Vagina (tissue), 2 donors: ENCODE data around the gene POLR3E. TPM values are rescaled to one million over a fixed set of nuclear protein-coding genes. Genes with fewer than 3 reads are reported as not detected.

Experiments used
- DNase-seq, 2 donors: peaks; one replicate each; pipeline ENCODE4 v3.0.0-alpha.2; 2017; ENCODE audit errors: extremely low spot score in 2 of 2
- H3K27ac ChIP-seq: fragments of 200-600 bp; sonication (generic); one replicate; pipeline ENCODE4 v1.5.1; 2019
- H3K27me3 ChIP-seq: fragments of 200-600 bp; sonication (generic); one replicate; pipeline ENCODE4 v1.5.1; 2019
- H3K36me3 ChIP-seq, 2 donors: fragments of 200-600 bp; sonication (generic); one replicate each; pipeline ENCODE4 v1.5.1; 2017 to 2019
- H3K4me1 ChIP-seq: fragments of 200-600 bp; sonication (generic); one replicate; pipeline ENCODE4 v1.5.1; 2019
- H3K4me3 ChIP-seq, 2 donors: fragments of 200-600 bp; sonication (generic); 1 replicate in 1 of 2; 2 replicates in 1 of 2; pipeline ENCODE4 v1.5.1; 2016 to 2019
- H3K9me3 ChIP-seq: fragments of 200-600 bp; sonication (generic); one replicate; pipeline ENCODE4 v1.5.1; 2019
- POLR2A ChIP-seq, 2 donors: fragments of 450-650 bp; IDR thresholded peaks; one replicate each; pipeline ENCODE4 v1.6.1; 2017; ENCODE audit warnings: antibody characterized with exemption in 2 of 2, mild to moderate bottlenecking in 2 of 2, moderate library complexity in 2 of 2
- POLR2AphosphoS5 ChIP-seq, 2 donors: sonication (generic); formaldehyde crosslinking; IDR thresholded peaks; one replicate each; pipeline ENCODE4 v1.9.0; 2017; ENCODE audit warnings: antibody characterized with exemption in 2 of 2, mild to moderate bottlenecking in 2 of 2, low read depth in 1 of 2; ENCODE audit not compliant: insufficient read depth in 1 of 2
- intact Hi-C: fragments of 100-400 bp; cut with DNase I; formaldehyde crosslinking; loops from one replicate; pipeline ENCODE4 v1.15.1; 2023
- total RNA-seq: library from RNA; depleted of rRNA; stranded (reverse); fragments of >200 nt; gene quantifications from one replicate; pipeline ENCODE4 v1.2.3, GENCODE V29; 2016
- TF ChIP-seq, protein P1 (sequence below), 3 experiments: fragments of 450-650 bp in 2 of 3; fragments of 200-600 bp in 1 of 3; sonication (generic) in 1 of 3; IDR thresholded peaks; one replicate each; pipeline ENCODE4 v1.5.1; 2017 to 2019; ENCODE audit warnings: antibody characterized with exemption in 3 of 3, mild to moderate bottlenecking in 2 of 3, moderate library complexity in 2 of 3

The POLR3E gene
- total RNA-seq, 1 donor from 2014 or later: 38.5 TPM

DNA sequence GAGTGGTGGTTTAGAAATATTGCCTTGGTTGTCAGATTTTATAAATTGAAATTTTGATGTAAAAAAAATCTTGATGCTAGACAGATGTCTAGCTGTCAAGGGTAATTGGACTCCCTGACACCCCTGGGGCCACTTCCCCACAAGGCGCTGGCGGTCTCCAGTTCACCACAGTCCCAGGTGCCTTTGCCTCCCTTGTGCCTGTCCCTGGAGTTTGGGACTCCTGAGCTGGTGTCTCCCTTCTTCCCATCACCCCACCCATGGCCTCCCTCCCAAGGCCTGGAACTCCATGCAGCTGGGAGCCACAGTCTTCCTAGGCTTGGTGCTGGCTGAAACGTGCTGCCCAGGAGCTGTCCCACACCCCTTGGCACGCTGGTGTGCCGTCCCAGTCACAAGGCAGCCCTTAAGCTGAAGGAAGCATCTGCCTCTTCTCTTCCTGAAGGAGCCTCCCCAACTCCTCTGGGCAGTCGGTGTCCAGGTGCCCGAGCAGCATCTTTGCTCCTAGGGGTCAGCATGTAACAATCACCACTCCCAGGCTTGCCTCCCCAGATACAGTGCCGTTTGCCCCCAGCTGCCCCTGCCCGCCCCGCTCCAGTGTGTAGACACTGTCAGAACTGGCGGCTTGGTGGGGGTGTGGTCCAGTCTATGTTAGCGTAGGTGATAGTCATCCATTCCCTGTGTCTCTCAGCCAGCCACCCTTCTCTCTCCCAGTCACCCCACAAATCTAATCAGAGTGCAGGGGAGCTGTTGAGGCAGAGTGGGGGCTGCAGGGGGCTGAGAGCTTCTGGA, 26.2 kb downstream of the POLR3E start:
- peaks cover 0 to 59% of the 10 kb centered on the region in 2 donors for H3K36me3 ChIP-seq
- peak in 1 of 2 donors; percentile 70 for DNase-seq
- H3K4me3 ChIP-seq: no peak overlapping the region
- no peaks in the 10 kb centered on the region for H3K27me3 ChIP-seq
- no peak overlapping the region for H3K27ac ChIP-seq
- intact Hi-C loops: no loop called here
- H3K4me1 ChIP-seq: peaks cover 10% of the 10 kb centered on the region
- TF ChIP-seq POLR2A (IDR thresholded peaks at IDR 0.05) (no peak), POLR2AphosphoS5 (IDR thresholded peaks at IDR 0.05; ENCODE audit: insufficient read depth in 1 of 2, low read depth in 1 of 2) (no peak)
- TF ChIP-seq, protein P1, sequence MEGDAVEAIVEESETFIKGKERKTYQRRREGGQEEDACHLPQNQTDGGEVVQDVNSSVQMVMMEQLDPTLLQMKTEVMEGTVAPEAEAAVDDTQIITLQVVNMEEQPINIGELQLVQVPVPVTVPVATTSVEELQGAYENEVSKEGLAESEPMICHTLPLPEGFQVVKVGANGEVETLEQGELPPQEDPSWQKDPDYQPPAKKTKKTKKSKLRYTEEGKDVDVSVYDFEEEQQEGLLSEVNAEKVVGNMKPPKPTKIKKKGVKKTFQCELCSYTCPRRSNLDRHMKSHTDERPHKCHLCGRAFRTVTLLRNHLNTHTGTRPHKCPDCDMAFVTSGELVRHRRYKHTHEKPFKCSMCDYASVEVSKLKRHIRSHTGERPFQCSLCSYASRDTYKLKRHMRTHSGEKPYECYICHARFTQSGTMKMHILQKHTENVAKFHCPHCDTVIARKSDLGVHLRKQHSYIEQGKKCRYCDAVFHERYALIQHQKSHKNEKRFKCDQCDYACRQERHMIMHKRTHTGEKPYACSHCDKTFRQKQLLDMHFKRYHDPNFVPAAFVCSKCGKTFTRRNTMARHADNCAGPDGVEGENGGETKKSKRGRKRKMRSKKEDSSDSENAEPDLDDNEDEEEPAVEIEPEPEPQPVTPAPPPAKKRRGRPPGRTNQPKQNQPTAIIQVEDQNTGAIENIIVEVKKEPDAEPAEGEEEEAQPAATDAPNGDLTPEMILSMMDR (IDR thresholded peaks at IDR 0.05): no peak
- H3K9me3 ChIP-seq: no peaks in the 10 kb centered on the region

DNA sequence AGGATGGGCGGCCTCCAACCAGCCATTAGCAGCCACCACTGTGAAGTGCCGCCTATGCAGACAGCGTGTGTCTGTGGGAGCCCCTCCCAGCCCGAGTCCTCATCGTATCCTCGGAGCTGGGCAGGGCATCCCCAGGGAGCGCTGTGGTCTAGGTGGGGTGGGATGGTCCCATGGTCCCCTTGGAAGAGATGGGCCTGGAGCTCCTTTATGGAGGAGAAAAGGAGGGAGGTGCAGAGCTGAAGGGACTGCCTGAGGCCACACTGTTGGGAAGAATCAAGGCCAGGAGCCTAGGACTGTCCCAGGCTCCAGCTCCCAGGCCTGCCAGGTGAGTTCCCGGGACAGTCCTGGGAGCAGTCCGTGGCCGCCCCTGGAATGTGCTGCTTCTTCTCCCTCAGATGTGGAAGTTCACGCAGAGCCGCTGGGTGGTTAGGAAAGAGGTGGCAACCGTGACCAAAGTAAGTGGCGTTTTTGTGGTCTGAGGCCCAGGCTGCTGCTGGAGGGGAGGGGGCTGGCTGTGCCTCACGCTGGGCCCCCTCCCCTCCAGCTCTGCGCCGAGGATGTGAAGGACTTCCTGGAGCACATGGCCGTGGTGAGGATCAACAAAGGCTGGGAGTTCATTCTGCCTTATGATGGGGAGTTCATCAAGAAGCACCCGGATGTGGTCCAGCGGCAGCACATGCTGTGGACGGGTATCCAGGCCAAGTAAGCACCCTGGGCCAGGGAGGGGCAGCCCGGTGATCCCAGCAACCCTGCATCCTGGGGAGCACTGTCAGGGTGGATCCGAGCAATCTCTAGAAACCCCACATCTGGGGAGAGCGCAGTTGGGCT, 27.0 kb downstream of the POLR3E start:
- Histone ChIP-seq H3K4me1 (peaks cover 10% of the 10 kb centered on the region), H3K36me3 (peaks cover 0 to 62% of the 10 kb centered on the region in 2 donors), H3K4me3 (no peak overlapping the region), H3K27ac (no peak overlapping the region), H3K9me3 (no peaks in the 10 kb centered on the region), H3K27me3 (no peaks in the 10 kb centered on the region)
- DNase-seq: peak in 1 of 2 donors; percentile 85
- TF ChIP-seq POLR2AphosphoS5 (IDR thresholded peaks at IDR 0.05; ENCODE audit: insufficient read depth in 1 of 2, low read depth in 1 of 2) (no peak), POLR2A (IDR thresholded peaks at IDR 0.05) (no peak)
- TF ChIP-seq, protein P1 (IDR thresholded peaks at IDR 0.05): no peak
- intact Hi-C loops: no loop called here

- H3K36me3 ChIP-seq: peaks cover 0 to 55% of the 10 kb centered on the region in 2 donors
- H3K27ac ChIP-seq: no peak overlapping the region
- no peaks in the 10 kb centered on the region for H3K27me3 ChIP-seq
- peaks cover 10% of the 10 kb centered on the region for H3K4me1 ChIP-seq
- DNase-seq: peak in 1 of 2 donors; percentile 46
- H3K4me3 ChIP-seq: no peak overlapping the region
- intact Hi-C loops: no loop called here
- H3K9me3 ChIP-seq: no peaks in the 10 kb centered on the region
- no peak for TF ChIP-seq POLR2A (IDR thresholded peaks at IDR 0.05)
- TF ChIP-seq POLR2AphosphoS5 (IDR thresholded peaks at IDR 0.05; ENCODE audit: insufficient read depth in 1 of 2, low read depth in 1 of 2): no peak
- TF ChIP-seq, protein P1 (IDR thresholded peaks at IDR 0.05): no peak
Observed at GRCh38 chr16:22324787-22325597, 27.8 kb downstream of the POLR3E start.

DNA sequence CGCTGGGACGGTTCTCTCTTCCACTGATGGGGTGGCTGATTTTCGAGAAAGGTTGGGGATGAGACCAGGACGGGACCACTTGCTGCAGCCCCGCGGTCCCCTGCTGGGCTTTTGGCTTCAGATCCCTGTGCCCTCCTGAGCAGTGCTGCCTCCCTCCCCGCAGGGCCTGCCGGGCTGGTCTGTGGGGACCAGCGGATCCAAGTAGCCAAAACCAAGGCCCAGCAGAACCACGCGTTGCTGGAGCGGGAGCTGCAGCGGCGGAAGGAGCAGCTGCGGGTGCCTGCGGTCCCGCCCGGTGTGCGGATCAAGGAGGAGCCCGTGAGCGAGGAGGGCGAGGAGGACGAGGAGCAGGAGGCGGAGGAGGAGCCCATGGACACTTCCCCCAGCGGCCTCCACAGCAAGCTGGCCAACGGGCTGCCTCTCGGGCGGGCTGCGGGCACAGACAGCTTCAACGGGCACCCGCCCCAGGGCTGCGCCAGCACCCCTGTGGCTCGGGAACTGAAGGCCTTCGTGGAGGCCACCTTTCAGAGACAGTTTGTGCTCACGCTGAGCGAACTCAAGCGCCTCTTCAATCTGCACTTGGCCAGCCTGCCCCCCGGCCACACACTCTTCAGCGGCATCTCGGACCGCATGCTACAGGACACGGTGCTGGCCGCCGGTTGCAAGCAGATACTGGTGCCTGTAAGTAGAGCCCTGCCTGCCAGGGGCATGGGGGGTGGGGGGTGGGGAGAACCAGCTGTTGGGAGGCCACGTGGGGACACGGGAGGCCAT, 28.6 kb downstream of the POLR3E start:
- Histone ChIP-seq H3K27me3 (no peaks in the 10 kb centered on the region), H3K9me3 (no peaks in the 10 kb centered on the region), H3K4me1 (peaks cover 10% of the 10 kb centered on the region), H3K27ac (no peak overlapping the region), H3K36me3 (peaks cover 0 to 55% of the 10 kb centered on the region in 2 donors), H3K4me3 (no peak overlapping the region)
- DNase-seq: peak in 1 of 2 donors; percentile 94
- TF ChIP-seq POLR2A (IDR thresholded peaks at IDR 0.05) (no peak), POLR2AphosphoS5 (IDR thresholded peaks at IDR 0.05; ENCODE audit: insufficient read depth in 1 of 2, low read depth in 1 of 2) (no peak)
- TF ChIP-seq, protein P1 (IDR thresholded peaks at IDR 0.05): no peak
- intact Hi-C loops: no loop called here
